Activated T-helper 9 cell treated with anti-CD3 and anti-CD28 coated beads, Interleukin-2, amount 50 U/mL, for 16 hours (primary cell): ENCODE results near the gene IL1RAPL2.

Experiments
- DNase-seq: peaks from one replicate; pipeline ENCODE4 v3.0.0-alpha.2; 2020; ENCODE audit warnings: low read depth

Gene IL1RAPL2

DNA sequence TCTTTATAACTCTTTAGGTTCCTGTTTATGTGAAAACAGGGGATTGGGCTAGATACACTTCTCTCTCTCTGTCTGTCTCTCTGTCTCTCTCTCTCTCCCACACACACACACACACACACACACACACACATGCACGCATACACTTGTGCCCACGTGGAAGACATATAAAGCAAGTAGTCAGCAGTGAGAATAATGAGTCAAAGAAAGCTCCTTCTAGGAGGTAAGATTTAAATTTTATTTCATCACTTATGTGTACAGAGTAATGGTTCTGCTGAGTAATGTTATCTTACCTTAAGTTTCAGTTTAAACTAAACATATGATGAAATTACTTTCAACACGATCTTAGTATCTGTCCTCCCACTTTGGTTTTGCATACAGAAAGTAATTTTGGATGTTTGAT lies 897.5 kb downstream of the IL1RAPL2 start:
- DNase-seq: no peak

DNA sequence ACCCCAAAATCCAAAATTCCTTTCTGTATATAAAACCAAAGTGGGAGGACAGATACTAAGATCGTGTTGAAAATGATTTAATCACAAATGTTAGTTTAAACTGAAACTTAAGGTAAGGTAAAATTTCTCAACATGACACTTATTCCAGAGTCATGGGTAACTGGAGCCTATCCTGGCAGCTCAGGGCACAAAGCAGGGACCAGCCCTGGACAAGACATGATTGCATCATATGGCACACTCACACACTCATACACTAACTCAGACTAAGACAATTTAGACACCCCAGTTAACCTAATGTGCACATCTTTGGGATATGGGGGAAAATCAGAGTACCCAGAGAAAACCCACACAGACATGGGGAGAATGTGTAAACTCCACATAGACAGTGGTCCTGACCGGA lies 898.6 kb downstream of the IL1RAPL2 start:
- DNase-seq: no peak

DNA sequence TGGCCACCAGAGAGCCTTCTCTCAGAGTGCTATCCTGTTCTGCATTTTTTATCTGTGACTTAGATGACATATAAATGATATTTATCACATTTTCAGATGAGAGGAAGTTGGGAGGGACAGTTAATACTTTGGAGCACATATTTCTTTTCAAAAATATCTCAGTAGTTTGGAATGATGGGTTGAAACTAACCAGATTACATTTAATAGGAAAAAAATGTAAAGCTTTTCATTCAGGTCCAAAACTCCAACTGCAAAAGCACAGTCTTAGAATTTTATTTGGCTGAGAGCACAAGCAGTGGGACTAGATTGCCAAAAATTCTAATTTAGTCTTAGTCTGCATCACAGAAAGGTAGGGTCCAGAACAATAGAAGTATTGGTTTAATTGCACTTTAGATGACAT lies 902.7 kb downstream of the IL1RAPL2 start:
- DNase-seq: no peak

DNA sequence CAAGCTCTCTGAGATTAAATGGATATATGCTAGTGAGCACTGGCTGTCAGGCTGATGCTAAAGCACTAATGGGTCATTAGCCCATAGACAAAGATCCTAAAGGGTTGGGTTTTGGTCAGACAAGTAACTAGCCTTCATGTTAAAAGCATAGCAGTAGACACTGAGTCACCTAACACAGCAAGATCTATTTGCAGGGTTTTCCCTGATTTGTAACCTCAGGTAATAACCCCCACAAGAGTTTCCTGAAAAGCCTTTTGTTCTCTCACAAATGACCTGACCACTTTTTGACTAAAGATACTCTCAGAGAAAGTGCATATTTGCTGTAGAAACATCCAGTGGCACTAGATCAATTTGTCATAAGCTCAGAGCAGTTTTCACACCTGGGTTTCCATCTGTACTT lies 905.6 kb downstream of the IL1RAPL2 start:
- DNase-seq: no peak

DNA sequence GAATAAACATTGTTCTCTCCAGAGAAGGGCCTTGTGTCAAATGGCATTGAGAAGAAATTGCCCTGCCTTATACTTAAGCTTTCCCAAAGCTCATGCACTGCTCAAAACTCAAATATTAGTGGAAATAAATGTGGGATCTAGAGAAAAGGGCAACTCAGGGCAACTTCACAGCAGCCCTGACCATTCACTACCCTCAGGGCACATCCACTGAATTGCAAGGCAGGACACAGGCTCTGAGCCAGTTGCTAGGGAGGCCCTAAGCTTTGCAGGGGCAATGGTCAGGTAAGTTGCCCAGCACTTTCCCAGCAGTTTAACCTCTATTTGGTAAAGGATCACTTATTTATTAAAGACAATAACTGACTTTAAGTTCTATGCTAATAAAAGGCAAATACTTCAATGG lies 909.8 kb downstream of the IL1RAPL2 start:
- DNase-seq: no peak

DNA sequence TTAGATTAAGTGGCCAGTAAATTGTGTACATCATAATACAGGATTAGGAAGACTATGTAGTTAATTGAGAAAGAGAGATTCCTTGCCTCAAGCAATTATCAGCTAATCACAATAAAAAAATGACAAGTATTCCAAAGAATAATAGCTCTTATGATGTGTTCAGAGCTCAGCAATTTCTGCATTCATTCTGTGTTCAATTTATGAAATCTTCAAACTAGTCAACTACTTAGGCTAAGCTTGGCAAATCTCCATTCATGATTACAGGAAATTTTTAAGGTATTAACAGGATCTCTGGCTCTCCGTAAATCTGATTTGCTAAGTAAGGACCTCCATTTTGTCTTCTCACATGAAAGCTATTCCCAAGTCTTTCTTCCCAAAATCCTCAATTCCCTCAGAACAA lies 911.4 kb downstream of the IL1RAPL2 start:
- DNase-seq: no peak

DNA sequence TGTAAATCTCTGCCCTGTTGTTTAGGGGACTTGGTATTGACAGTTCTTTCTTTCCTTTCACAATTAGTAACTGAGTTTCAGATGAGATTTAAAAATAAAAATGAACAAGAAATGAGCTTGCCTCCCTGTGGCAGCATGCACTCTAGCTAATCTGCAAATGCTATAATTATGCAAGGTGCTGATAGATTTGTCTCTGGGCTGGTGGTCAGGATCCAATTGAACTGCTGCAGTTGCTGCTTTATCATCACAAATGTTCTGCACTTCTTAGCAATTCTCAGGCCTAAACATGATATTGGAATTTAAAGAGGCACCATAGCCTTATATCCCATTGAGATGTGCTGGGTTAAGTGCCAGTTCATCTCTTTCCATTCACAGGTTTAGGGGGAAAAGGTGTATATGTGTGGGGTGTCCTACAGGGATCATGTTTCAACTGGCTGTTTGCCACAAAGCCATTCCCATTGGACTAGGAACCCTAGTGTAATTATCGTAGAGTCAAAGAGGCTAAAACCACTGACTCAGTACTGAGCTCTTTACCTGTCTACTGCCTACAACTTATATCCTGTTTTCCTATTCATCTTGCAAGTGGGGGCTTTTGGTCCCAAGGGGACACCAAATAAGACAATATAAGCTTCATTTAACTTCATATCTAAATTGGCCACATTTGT lies 914.8 kb downstream of the IL1RAPL2 start:
- DNase-seq: no peak

DNA sequence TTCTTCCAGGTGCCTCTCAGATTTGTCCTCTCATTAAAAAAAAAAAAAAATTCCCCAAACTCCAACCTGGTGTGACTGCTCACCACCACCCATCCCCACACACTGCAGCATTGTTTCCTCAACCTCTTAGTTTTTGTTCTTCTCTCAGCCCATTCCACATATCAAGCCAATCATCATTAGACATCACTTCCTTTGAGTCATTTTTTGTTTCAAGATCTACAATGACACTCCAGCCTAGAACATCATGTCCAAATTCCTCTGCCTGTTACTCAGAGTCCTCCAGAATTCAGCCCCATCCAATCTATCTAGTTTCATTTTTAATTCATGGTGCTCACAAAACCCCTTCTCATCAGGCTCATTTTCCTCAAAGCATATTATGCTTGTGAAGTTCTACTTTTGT lies 917.0 kb downstream of the IL1RAPL2 start:
- DNase-seq: no peak

DNA sequence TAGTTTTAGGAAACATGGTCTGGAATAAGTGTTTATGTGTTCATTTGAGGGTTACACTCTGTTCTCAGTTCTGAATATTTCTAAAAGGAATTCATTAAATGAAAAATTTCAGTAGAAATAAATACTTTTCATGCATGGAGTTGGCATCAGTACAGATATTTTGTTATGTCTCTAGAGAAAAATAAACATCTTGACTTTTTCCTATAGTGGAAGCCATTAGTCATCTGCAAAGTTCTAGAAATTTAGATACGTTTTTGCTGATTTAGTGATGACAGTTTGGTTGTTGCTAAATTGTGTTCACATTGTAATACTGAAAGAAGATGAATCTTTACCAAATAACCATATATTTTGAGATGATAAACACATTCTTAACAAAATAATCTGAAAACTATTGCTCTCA lies 922.7 kb downstream of the IL1RAPL2 start:
- no peak for DNase-seq

DNA sequence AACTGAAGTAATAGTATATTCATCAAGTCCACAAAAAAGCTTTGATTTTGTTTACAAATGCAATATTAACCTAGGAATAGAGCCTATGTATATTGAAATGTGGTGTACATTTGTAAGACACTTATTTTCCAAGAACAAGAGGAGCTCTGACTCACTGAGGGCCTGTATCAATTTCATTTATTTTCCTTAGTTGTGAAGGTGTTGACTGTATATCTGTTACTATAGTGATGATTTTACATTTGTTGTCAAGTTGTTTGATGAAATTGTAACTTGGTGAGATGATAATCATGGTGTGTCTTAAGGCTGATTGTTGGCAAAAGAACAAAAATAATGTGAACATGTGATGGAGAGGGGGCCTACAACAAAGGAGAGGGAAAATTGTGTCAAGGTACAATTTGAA lies 929.4 kb downstream of the IL1RAPL2 start:
- DNase-seq: no peak

DNA sequence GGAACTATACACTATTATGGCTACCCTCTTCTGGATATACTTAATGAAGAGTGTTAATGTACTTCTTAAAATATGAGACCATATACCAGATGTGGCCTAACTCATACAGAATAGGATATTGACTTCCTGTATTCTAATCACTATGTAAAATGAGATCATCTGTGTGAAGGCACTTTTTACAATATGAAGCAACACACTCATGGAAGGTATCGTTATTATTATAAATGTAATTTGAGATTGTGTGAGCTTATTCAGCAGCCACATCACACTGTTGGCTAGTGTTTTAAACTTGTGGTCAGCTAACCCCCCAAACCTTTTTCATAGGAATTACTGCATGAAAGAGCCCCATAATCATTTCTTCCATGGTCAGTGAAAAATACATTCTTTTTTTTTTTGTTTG lies 936.3 kb downstream of the IL1RAPL2 start:
- DNase-seq: no peak

DNA sequence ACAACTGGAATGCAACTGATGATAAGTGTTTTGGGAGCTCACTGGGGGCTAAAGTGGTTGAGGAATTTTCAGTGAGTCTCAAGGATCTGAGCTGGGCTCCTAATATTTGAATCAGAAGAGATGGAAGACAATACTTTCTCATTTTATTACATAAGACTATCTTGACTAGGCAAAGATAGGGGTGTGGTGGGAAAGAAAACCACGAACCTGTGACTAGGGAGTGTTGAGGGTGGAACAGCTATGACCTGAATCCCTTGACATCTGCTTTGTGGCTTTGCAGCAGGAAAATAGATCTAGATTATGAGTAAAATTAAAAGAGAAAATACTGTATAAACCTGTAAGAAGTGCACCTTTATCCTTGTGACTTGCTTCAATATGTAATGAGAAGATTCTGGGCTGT lies 949.6 kb downstream of the IL1RAPL2 start:
- DNase-seq: no peak

DNA sequence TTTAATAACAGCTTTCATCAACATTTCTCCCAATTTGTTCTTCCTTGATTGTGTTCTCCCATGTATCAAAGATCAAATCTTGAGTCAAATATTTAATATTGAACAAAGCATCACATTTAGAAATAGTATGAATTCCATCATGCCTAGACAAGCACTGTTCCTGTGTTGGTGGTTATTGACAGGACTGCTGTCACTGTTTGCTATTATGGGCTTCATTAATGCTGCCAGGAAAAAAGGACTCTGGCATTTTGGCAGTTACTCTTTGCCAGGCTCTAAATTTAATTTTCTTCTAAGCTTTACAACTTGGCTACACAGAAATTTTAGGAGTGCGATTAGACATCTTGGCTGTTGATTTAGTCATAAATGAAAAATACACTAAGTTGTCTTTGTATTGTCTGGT lies 960.4 kb downstream of the IL1RAPL2 start:
- DNase-seq: no peak

DNA sequence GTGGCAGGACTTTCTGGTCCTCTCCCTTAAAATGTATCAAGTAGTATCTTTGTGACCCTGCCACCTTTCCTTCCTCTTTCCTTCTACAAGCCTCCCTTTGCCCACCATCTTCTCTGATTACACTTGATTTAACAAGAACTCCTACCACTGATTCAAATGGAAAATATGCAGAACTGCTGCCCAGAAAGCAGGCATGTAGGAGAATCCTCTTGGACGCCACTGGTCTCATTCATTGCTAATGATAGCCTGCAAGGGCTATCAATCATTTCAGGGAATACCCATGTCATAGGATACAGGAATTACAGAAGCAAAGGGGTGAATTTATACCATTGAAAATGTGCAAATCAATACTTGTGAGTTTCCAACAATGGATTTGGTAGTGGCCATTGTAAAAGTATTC lies 961.8 kb downstream of the IL1RAPL2 start:
- DNase-seq: no peak

DNA sequence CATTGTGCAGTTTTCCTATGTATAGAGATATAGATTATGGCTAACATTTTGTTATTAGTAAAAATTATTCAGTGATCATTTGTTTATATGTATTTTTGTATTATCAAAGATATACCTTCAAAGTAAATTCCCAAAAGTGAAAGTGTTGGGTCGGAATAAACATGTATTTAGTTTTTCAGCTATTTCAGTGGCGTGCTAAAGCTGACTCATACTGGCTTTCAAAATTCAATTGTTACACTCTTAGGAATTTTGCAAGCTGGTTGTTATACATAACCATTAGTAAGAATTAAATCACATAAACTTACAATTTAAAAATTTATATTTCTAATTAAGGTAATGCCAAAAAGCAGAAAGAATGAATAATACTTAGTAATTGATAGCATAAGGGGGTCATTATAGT lies 968.0 kb downstream of the IL1RAPL2 start:
- DNase-seq: no peak

DNA sequence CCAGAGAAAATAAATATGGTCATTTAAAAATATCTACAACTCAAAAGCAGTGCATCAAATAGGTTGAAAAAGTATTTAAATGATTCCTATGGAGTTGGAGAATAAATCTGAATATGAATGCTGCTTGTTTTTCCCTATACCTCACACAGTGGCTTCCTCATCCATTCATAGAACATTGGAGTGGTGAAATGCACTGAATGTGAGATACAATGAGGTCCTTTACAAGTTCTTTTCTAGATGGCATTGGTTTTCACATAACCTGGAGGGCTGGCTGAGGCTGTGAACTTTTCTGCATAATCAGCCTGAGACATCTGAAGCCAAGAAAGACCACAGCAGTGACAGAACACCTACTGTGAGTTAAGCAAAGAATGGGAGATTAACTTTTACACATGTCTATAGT lies 977.3 kb downstream of the IL1RAPL2 start:
- DNase-seq: no peak

DNA sequence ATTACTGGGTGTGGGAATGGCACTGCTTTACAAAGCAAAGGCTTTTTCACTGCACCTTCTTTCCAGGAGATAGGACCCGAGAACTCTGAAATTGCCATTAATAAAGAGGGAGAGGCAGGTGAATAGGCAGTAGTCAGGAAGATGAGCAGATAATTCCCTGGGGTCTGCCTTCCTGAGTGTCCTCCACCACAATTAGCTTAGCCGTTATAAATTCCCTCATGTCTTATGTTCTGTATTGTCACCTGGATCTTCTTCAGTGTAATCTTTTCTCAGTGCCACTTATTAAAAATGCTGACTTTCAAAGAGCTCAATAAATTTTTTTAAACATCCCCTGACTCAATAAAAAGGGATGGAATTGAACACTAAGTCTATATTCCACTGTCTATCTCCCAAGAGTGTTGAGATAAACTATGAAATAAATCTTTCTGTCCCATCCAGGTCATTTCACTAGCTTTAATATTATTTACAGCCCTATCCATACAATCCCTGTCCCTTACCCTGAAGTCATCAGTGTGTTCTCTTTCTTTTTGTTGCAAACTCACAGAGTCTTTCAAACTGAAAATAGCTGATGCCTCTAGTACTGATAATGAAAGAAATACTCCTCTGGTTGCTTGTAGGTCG lies 984.2 kb downstream of the IL1RAPL2 start:
- DNase-seq: no peak

DNA sequence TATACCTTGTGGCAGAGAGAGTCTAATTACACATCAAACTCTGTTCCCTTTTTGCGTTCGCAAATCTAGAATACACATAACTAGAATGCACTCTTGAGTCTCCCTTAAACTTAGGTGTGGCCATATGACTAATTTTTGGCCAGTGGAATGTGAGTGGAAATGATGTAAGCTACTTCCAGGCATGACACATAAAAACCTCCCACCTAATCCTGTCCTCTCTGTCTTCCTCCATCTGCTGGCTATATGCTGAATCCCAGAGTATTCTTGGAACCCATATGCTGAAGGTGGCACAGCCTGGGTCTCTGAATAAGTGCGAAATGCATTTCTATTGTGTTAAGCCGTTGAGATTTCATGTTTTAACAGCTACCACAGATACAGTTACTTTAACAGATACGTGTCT lies 986.4 kb downstream of the IL1RAPL2 start:
- DNase-seq: no peak

DNA sequence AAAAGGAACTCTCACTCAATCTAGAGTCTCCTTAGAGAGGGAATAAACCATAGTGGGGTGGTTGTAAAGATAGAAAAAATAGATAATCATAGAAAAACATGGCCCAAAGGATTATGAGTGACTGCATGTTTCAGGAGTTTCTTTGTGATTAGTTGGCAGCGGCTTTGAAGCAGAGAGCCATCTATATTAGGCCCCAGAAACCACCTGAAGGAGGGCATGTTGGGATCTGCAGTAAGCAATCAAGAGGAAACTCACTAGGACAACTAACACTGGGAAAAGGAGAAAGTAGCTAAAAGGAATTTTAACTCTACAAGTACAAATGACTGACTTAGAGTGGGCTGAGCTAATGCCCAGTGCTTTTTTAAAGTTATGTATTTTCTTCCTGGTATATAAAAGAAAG lies 987.1 kb downstream of the IL1RAPL2 start:
- no peak for DNase-seq

DNA sequence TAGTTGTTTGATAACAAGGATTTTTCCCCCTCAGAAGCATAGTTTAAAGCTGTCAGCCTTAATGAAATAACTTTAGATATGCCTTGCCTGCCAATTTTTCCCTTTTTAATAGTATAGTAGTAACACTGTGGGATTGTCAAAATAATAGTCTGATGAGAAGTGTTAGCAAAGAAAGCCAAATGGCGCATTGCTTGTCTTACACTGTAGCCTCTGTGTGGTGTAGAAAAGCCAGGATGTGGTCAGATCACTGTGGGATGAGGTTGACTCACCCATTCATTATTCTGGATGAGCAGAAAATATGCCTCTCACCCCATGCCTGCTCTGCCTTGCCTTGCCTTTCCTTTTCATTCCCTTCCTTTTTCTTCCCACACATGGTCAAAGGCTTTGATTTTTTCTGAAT lies 998.5 kb downstream of the IL1RAPL2 start:
- DNase-seq: no peak

DNA sequence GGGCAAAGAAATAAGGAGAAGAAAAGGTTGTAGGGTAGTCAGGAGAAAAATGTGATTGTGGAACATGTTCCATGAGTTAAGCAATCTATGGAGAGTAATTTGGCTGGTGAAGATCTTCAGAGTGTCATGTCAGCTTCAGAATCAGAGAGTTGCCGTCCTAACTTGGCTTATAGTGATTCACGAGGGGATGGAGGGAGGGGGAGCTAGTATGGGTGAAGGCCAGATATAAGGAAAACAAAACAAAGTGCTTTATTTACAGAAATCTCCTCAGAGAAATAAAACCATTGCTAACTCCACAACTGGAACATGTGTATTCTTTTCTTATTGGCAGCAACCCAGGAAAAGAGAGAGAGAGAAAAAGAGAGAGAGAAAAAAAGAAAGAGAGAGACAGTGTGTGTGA lies 999.9 kb downstream of the IL1RAPL2 start:
- DNase-seq: no peak

DNA sequence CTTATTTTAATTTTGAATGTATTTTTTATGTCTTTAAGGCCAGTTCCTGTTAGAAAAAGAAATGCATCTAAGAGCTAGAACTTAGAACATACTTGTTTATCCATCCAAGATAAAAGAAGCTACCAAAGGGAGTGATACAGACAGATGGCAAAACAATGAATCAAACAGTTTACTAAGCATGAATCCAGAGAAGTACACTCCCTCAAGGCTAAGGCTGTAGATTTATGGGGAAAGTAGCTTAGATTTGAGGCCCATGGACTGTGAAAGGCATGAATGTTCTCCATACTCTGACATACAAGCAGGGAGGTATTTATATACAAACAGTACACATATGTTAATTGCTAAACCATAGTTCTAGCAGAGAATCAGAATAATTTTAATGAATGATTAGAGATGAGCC lies 1001.1 kb downstream of the IL1RAPL2 start:
- no peak for DNase-seq

DNA sequence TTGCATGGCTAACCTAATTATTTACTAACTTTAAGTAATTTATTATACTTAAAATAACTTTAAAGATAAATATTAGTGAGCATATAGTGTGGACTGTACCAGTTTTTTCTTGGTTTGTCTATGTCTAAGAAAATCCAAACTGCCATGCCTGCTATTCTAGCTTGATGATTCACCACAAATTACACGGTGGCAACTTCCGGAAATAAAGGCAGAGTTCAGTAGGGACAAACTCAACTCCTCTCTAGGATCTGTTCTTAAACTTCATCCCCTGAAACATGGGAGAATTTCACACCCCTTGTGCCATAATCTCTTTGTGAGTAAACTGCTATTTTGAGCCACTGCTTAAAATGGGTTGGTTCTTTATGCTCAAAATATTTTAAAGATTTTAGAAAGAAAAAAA lies 1042.7 kb downstream of the IL1RAPL2 start:
- no peak for DNase-seq

DNA sequence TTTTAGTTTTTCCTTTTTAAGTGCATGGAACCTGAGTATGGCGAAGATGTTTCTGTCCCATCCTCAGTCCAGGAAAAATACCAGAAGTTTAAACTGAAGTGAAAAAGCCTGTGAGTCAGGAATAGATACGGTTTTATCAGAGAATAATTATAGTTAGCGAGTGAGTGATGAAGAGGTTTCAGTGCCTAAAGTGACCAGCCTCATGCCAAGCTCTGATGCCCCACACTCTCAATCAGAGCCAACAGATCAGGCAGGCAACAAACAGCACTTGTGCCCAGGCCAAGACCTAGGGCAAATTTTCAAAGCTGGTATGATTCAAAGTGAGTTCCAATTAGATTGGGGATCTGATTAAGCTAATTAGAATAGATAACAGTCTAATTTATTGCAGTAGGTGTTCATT lies 1043.5 kb downstream of the IL1RAPL2 start:
- no peak for DNase-seq
